ENCODE results near the gene BDP1. TPM values are rescaled to one million over a fixed set of nuclear protein-coding genes. Genes with fewer than 3 reads are reported as not detected.

Gene BDP1
- polyA plus RNA-seq, 3 donors: 2.0 to 6.6 (median 2.7) TPM

DNA sequence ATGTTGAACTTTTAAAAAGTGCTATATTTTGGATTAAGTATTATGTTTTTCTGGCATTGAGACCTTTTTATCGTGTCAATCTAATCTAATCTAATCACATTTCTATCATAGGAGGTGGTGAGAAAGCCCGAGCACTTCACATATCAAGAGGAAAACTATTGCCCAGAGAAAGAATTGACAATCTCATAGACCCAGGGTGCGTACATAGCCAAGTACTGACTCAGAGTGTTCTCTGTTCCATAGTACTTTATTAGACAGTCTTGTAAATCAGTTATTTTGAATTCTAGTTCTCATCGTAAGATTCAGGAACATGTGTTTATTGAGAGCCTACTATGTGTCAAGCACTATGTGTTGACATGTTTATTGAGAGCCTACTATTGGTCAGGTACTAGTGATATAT, 140.7 kb downstream of the BDP1 start:
- H3K4me3 ChIP-seq (replicated peaks in 1 of 3; ENCODE audit: low read depth in 2 of 3, low read length in 3 of 3): no peak overlapping the region
- H3K4me1 ChIP-seq (ENCODE audit: control insufficient read depth in 1 of 2, insufficient read depth in 2 of 2, low read length in 2 of 2): no peaks in the 10 kb centered on the region
- no peaks in the 10 kb centered on the region for H3K9me3 ChIP-seq (replicated peaks in 1 of 2; ENCODE audit: control insufficient read depth in 1 of 2, insufficient read depth in 1 of 2, low read length in 2 of 2)
- no peaks in the 10 kb centered on the region for H4K20me1 ChIP-seq (ENCODE audit: insufficient read depth, low read length)
- no CpG with 5 or more reads among the region's 4 CpGs for WGBS (ENCODE audit: insufficient coverage)
- H3K9ac ChIP-seq (ENCODE audit: insufficient read depth, low read length, poor library complexity, severe bottlenecking): no peak overlapping the region
- Mint-ChIP-seq H3K4me1 (peaks cover under 1% of the 10 kb centered on the region), H3K27me3 (ENCODE audit: low read depth in 3 of 3) (no peaks in the 10 kb centered on the region), H3K36me3 (peaks cover 40 to 67% of the 10 kb centered on the region in 2 donors), H3K4me3 (no peak overlapping the region), H3K9me3 (peaks cover 0 to 2% (median 0%) of the 10 kb centered on the region in 7 donors), H3K27ac (peak overlapping the region in 1 of 7 donors; percentile 2)
- H3K79me2 ChIP-seq (ENCODE audit: insufficient read depth, low read length): no peaks in the 10 kb centered on the region
- H3K27me3 ChIP-seq (ENCODE audit: control insufficient read depth in 2 of 2, insufficient read depth in 2 of 2, low read length in 2 of 2): no peaks in the 10 kb centered on the region
- no peak for DNase-seq
- TF ChIP-seq, protein P1, sequence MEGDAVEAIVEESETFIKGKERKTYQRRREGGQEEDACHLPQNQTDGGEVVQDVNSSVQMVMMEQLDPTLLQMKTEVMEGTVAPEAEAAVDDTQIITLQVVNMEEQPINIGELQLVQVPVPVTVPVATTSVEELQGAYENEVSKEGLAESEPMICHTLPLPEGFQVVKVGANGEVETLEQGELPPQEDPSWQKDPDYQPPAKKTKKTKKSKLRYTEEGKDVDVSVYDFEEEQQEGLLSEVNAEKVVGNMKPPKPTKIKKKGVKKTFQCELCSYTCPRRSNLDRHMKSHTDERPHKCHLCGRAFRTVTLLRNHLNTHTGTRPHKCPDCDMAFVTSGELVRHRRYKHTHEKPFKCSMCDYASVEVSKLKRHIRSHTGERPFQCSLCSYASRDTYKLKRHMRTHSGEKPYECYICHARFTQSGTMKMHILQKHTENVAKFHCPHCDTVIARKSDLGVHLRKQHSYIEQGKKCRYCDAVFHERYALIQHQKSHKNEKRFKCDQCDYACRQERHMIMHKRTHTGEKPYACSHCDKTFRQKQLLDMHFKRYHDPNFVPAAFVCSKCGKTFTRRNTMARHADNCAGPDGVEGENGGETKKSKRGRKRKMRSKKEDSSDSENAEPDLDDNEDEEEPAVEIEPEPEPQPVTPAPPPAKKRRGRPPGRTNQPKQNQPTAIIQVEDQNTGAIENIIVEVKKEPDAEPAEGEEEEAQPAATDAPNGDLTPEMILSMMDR (IDR thresholded peaks at IDR 0.05): no peak
- no peak overlapping the region for H3K4me2 ChIP-seq (replicated peaks; ENCODE audit: extremely low read depth, low read length, poor library complexity, severe bottlenecking)
- intact Hi-C loops (cut with micrococcal nuclease): no loop called here
- H2AFZ ChIP-seq (ENCODE audit: insufficient read depth, low read depth, low read length, poor library complexity, severe bottlenecking): no peak overlapping the region
- H3K27ac ChIP-seq (ENCODE audit: low read depth in 1 of 2, low read length in 2 of 2): no peak overlapping the region
- H3K36me3 ChIP-seq (replicated peaks in 1 of 2; ENCODE audit: control insufficient read depth in 1 of 2, insufficient read depth in 2 of 2, low read length in 2 of 2): peaks cover 32 to 43% of the 10 kb centered on the region in 2 donors

GRCh38 chr5:71597001-71597400, 141.6 kb downstream of the BDP1 start:
- intact Hi-C loops (cut with micrococcal nuclease): no loop called here
- H3K36me3 ChIP-seq (replicated peaks in 1 of 2; ENCODE audit: control insufficient read depth in 1 of 2, insufficient read depth in 2 of 2, low read length in 2 of 2): peaks cover 39 to 52% of the 10 kb centered on the region in 2 donors
- TF ChIP-seq, protein P1 (IDR thresholded peaks at IDR 0.05): no peak

More at GRCh38 chr5:71597001-71597400, 141.6 kb downstream of the BDP1 start:
- Mint-ChIP-seq H3K4me1 (no peaks in the 10 kb centered on the region), H3K27me3 (ENCODE audit: low read depth in 3 of 3) (no peaks in the 10 kb centered on the region), H3K9me3 (peaks cover 0 to 2% (median 0%) of the 10 kb centered on the region in 7 donors), H3K4me3 (no peak overlapping the region), H3K27ac (peak overlapping the region in 2 of 7 donors; percentile 32 to 69), H3K36me3 (peaks cover 42 to 67% of the 10 kb centered on the region in 2 donors)
- WGBS (ENCODE audit: insufficient coverage): 100% methylated on average over 1 of the region's 1 CpG
- Histone ChIP-seq H3K27ac (ENCODE audit: low read depth in 1 of 2, low read length in 2 of 2) (no peak overlapping the region), H3K9ac (ENCODE audit: insufficient read depth, low read length, poor library complexity, severe bottlenecking) (no peak overlapping the region), H4K20me1 (ENCODE audit: insufficient read depth, low read length) (no peaks in the 10 kb centered on the region), H3K27me3 (ENCODE audit: control insufficient read depth in 2 of 2, insufficient read depth in 2 of 2, low read length in 2 of 2) (no peaks in the 10 kb centered on the region), H2AFZ (ENCODE audit: insufficient read depth, low read depth, low read length, poor library complexity, severe bottlenecking) (no peak overlapping the region), H3K9me3 (replicated peaks in 1 of 2; ENCODE audit: control insufficient read depth in 1 of 2, insufficient read depth in 1 of 2, low read length in 2 of 2) (no peaks in the 10 kb centered on the region), H3K4me3 (replicated peaks in 1 of 3; ENCODE audit: low read depth in 2 of 3, low read length in 3 of 3) (no peak overlapping the region), H3K4me2 (replicated peaks; ENCODE audit: extremely low read depth, low read length, poor library complexity, severe bottlenecking) (no peak overlapping the region), H3K79me2 (ENCODE audit: insufficient read depth, low read length) (no peaks in the 10 kb centered on the region), H3K4me1 (ENCODE audit: control insufficient read depth in 1 of 2, insufficient read depth in 2 of 2, low read length in 2 of 2) (no peaks in the 10 kb centered on the region)
- DNase-seq: no peak
